ENCODE results near the gene F13A1.

The F13A1 gene

GRCh38 chr6:6239598-6240581 lies 80.6 kb downstream of the F13A1 start:
- DNase-seq: no peak

DNA sequence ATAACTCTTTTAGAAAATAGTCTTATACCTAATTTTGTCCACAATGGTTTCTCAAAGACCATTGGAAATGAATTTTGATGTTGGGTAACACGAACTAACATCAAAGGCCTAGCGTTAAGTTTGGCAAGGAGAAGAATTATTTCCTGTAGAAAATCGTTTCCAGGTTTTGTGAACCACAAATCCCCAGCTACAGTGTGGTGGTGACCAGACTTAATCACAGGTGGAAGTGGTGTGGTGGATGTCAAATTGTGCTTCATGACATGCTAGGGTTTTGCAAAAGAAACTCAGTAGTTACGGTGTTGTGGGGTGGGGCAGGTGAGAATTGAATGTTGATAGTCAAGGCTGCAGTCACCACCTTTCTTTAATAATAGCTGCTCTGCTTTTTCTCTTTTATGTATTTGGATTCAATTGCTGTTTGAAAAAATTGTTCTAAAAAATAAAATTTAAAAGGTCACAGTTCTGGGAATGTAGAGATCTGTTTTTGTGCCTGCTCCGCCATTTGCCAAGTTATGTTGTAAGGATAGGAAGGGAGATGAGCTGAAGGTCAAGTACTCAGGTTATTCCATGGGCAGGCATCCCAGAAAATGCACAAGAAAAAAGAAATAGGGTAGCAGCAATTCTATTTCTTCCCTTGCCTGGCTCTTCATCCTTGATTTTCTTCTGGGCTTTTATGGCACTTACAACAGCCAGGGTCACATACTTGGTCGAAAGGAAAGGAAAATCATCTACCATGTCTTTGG lies 83.6 kb downstream of the F13A1 start:
- no peak for DNase-seq

- DNase-seq: no peak
Observed at GRCh38 chr6:6235786-6236185, 84.7 kb downstream of the F13A1 start.

DNA sequence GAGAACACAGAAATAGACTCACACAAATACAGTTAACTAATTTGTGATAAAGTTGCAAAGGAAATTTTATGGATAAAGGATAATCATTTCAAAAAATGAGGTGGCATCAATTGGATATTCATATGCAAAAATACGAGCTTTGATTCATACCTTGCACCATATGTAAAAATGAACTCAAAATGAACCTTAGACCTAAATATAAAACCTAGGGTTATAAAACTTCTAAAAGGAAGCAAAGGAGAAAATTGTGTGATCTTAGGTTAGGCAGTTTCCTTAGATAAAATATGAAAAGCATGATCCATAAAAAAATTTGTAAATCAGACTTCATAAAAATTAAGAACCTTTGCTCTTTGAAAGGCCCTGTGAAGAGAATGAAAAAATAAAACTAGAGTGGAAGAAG lies 85.5 kb downstream of the F13A1 start:
- DNase-seq: no peak

DNA sequence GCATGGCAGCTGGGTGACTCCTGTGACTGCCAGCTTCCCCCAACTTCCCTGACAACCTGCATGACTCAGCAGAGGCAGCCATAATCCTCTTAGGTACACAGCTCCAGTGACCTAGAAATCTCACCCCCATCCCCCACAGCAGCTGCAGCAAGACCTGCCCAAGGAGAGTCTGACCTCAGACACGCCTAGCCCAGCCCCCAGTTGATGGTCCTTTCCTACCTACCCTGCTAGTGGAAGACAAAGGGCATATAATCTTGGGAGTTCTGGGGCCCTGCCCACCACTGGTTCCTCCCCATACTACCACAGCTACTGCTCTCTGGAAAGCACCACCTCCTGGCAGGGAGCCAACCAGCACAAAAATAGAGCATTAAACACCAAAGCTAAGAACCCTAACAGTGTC lies 90.2 kb downstream of the F13A1 start:
- DNase-seq: peak; percentile 10

DNA sequence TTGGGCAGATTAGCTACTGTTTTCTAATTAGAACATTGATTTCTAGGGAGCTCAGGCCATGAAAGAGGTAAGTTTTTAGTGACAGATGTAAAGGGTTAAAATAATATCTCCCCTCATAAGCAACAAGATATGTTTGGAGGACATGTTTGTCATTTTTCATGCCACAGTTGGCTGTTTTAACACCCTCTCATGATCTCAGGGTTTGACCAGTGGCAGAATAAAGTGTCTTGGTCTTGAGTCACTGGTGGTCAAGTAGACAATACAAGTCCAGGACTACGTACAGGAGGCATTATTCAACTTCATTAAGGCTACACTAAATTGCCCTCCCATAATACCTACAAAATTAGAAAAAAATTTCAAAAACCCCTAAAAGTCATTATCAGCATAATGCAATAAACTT lies 92.6 kb downstream of the F13A1 start:
- no peak for DNase-seq

- DNase-seq: no peak
Observed at GRCh38 chr6:6225885-6226529, 94.5 kb downstream of the F13A1 start.

GRCh38 chr6:6224933-6225486 lies 95.5 kb downstream of the F13A1 start:
- no peak for DNase-seq

GRCh38 chr6:6221787-6222535 lies 98.5 kb downstream of the F13A1 start:
- no peak for DNase-seq

- DNase-seq: no peak
Observed at GRCh38 chr6:6220718-6221117, 99.7 kb downstream of the F13A1 start.

DNA sequence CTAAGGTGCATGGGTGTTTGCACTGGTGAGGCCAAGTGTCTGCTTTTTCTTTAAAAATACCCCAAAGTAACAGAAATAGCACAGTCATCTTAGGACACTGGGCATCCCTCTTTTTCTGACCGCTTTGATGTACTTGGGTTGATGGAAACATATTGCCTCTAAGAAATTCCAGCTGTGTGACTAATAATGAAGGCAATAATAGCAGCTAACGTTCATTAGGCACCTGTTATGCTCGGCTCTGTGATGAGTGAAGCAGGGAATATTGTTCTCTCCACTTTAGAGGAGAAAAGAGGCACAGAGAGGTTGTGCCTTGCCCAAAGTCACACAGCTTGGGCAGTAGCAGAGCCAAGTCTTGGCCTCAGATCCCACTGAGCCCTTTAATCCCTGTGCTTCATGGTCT lies 100.7 kb downstream of the F13A1 start:
- DNase-seq: no peak

DNA sequence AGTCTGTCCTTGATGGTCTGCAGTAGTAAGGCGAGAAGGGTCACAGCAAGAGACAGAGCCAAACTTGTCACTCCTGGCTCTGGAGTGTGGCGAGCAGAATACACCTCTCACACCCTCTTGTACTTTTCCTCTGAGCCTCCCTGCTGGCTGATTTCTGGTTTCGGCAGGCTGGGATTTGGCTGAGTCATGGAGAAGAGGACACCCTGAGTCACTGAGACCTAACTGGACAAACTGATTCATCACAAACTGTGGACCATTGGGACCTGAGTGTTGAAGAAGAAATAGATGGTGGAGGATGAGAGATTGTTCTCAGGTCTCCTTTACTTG lies 101.7 kb downstream of the F13A1 start:
- DNase-seq: no peak

GRCh38 chr6:6217855-6218758 lies 102.4 kb downstream of the F13A1 start:
- DNase-seq: no peak

DNA sequence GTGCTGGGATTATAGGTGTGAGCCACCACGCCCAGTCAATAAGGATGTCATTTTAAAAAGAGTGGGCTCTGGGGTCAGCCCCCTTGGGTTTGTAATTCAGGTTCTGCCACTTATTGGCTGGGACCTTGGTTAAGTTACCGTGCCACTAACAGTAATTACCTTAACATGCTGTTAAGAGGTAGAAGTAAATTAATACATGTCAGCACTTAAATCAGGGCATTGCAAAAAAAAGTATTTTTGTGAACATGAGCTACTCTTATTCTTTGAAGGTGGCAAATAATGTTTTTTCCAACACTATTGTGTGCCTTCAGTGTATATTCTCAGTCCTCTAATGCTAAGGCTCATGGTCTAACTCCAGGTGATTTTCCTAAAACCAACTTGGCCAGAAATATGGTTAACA lies 109.5 kb downstream of the F13A1 start:
- no peak for DNase-seq

GRCh38 chr6:6202886-6203285 lies 117.6 kb downstream of the F13A1 start:
- no peak for DNase-seq

DNA sequence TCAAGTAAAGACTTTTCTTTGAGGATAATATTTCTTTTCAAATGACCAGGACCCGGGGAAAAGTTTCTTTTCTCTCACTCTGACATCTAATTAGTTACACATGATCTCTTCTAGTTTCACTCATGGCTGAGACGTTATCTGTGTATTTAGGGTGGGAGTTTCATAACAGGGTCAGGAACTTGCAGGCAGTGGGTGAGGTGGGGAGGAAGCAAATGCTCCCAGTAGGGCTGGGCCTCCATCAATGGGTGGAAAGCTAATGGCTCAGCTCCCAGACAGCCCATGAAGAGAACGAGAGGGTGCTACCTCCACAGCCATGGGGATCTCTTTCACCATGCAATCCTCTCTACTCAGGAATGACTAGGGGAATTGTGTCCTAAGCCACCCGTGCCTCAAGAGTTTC lies 119.3 kb downstream of the F13A1 start:
- DNase-seq: no peak

- DNase-seq: no peak
Observed at GRCh38 chr6:6199678-6200077, 120.8 kb downstream of the F13A1 start.

DNA sequence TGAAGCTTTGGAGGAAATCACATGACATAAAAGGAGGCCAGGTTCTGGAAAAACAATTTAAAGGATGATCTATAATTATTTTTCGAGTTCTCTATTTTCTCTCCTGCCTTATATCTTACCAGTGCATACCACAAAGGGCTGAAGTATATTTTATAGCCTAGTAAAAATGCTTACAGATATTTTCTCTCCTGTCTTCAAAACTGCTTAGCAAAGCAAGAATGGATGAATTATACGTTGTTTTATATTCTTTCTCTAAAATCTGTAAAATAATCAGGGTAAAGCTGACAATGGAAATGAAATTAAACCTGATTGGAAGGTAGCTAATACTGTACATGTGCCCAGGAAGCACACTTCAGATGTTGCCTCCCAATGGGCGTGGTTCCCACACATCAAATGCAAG lies 123.7 kb downstream of the F13A1 start:
- no peak for DNase-seq

GRCh38 chr6:6195080-6195479 lies 125.4 kb downstream of the F13A1 start:
- DNase-seq: no peak

DNA sequence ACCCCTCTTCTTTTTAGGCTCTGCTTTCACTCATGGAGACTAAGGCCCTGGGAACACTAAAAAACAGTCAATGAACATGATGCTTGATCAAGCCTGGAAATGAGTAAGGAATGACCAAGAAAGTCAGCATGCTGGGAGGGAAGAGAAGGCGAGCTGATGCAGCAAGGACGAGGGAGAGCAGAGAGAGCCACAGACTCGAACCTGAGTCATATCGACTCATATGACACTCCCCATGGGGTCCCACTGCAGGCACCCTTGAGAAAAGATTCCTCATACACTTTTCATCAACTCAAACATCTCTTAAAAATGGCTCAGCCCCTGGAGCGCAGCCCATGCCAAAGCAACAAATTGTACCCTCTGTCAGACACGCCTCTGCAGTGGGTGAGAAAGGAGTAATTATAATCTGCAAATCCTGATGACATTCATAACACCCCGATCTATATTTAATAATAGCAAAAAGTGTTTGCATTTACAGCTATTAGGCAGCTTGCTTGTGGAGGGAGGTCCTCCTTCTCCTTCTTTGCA lies 127.2 kb downstream of the F13A1 start:
- no peak for DNase-seq

DNA sequence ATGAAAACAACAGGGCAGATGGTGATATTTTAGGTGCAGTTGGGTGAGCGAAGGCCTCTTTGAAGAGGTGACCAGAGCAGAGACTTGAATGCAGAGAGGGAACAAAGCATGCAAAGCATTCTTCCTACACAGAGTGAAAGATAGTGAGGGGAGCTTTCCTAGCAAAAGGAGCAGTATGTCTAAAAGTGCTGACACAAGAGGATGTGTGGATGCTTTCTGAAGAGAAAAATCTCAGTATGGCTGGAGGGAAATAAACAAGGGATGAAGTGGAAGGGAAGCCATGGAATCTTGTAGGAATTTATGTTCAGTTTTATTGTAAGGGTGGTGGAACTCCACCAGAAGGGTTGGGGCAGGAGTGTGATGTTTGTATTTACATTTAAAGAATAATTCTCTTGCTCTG lies 128.6 kb downstream of the F13A1 start:
- no peak for DNase-seq

All from NCI-H510A (cell line).